ENCODE results near the gene APPBP2. TPM values are rescaled to one million over a fixed set of nuclear protein-coding genes. Genes with fewer than 3 reads are reported as not detected.
A peak's percentile ranks its signal among the peaks of the same experiment; 100 is the strongest.

APPBP2 gene
- total RNA-seq, 3 donors from 2014 or later (not counting 1 experiment from before 2014, with no cell fraction given) = 18.2 to 23.2 (median 23.0) TPM

GRCh38 chr17:60501589-60501988 lies 24.5 kb downstream of the APPBP2 start:
- H3K4me3 ChIP-seq (ENCODE audit: low read length) = no peak overlapping the region
- no peak overlapping the region for H3K27ac ChIP-seq (ENCODE audit: low read length)
- peaks cover 17 to 20% of the 10 kb centered on the region in 2 donors for H3K4me1 Mint-ChIP-seq
- no peaks in the 10 kb centered on the region for H3K27me3 Mint-ChIP-seq (ENCODE audit: low read depth in 2 of 2)
- H3K36me3 ChIP-seq (ENCODE audit: control insufficient read depth, insufficient read depth, low read length) = peaks cover 10% of the 10 kb centered on the region
- no peaks in the 10 kb centered on the region for H3K9me3 Mint-ChIP-seq
- DNase-seq (no peak), ATAC-seq (no peak)
- no peak overlapping the region for H3K27ac Mint-ChIP-seq
- whole genome bisulfite sequencing (ENCODE audit: insufficient coverage) = no CpG with 5 or more reads among the region's 2 CpGs
- intact Hi-C loops (cut with micrococcal nuclease) = no loop called here
- H3K36me3 Mint-ChIP-seq = no peaks in the 10 kb centered on the region
- H3K4me1 ChIP-seq (ENCODE audit: control insufficient read depth, insufficient read depth, low read length) = no peaks in the 10 kb centered on the region
- H3K27me3 ChIP-seq (ENCODE audit: control insufficient read depth, insufficient read depth, low read length) = no peaks in the 10 kb centered on the region
- H3K4me3 Mint-ChIP-seq = no peak overlapping the region
- no peaks in the 10 kb centered on the region for H3K9me3 ChIP-seq (ENCODE audit: control insufficient read depth, insufficient read depth, low read length)
- no peak for TF ChIP-seq CTCF (IDR thresholded peaks at IDR 0.05)

- no peaks in the 10 kb centered on the region for H3K27me3 Mint-ChIP-seq (ENCODE audit: low read depth in 2 of 2)
- Histone ChIP-seq H3K27me3 (ENCODE audit: control insufficient read depth, insufficient read depth, low read length) (no peaks in the 10 kb centered on the region), H3K27ac (ENCODE audit: low read length) (no peak overlapping the region), H3K4me3 (ENCODE audit: low read length) (no peak overlapping the region), H3K9me3 (ENCODE audit: control insufficient read depth, insufficient read depth, low read length) (peaks cover 9% of the 10 kb centered on the region), H3K36me3 (ENCODE audit: control insufficient read depth, insufficient read depth, low read length) (peaks cover 41% of the 10 kb centered on the region), H3K4me1 (ENCODE audit: control insufficient read depth, insufficient read depth, low read length) (no peaks in the 10 kb centered on the region)
- peak overlapping the region in 1 of 2 donors; percentile 23 for H3K27ac Mint-ChIP-seq
- intact Hi-C loops (cut with micrococcal nuclease) = no loop called here
- peaks cover 6 to 9% of the 10 kb centered on the region in 2 donors for H3K4me1 Mint-ChIP-seq
- H3K9me3 Mint-ChIP-seq = no peaks in the 10 kb centered on the region
- no peak for TF ChIP-seq CTCF (IDR thresholded peaks at IDR 0.05)
- ATAC-seq (no peak), DNase-seq (no peak)
- H3K36me3 Mint-ChIP-seq = peaks cover 3% of the 10 kb centered on the region
- no peak overlapping the region for H3K4me3 Mint-ChIP-seq
Measured at GRCh38 chr17:60496041-60496440, 30.0 kb downstream of the APPBP2 start.

GRCh38 chr17:60495260-60495659 lies 30.8 kb downstream of the APPBP2 start:
- no peak for DNase-seq
- H3K4me1 Mint-ChIP-seq = peaks cover 6 to 9% of the 10 kb centered on the region in 2 donors
- no peak overlapping the region for H3K4me3 Mint-ChIP-seq
- no peaks in the 10 kb centered on the region for H3K4me1 ChIP-seq (ENCODE audit: control insufficient read depth, insufficient read depth, low read length)
- no peaks in the 10 kb centered on the region for H3K9me3 Mint-ChIP-seq
- no peak for ATAC-seq
- no peak overlapping the region for H3K4me3 ChIP-seq (ENCODE audit: low read length)
- H3K9me3 ChIP-seq (ENCODE audit: control insufficient read depth, insufficient read depth, low read length) = peaks cover 9% of the 10 kb centered on the region
- no peaks in the 10 kb centered on the region for H3K27me3 ChIP-seq (ENCODE audit: control insufficient read depth, insufficient read depth, low read length)
- 100% methylated on average over 1 of the region's 2 CpGs for WGBS (ENCODE audit: insufficient coverage)
- no peak overlapping the region for H3K27ac ChIP-seq (ENCODE audit: low read length)
- H3K36me3 Mint-ChIP-seq = peaks cover 10% of the 10 kb centered on the region
- peaks cover 41% of the 10 kb centered on the region for H3K36me3 ChIP-seq (ENCODE audit: control insufficient read depth, insufficient read depth, low read length)
- intact Hi-C loops (cut with micrococcal nuclease) = no loop called here
- H3K27me3 Mint-ChIP-seq (ENCODE audit: low read depth in 2 of 2) = no peaks in the 10 kb centered on the region
- H3K27ac Mint-ChIP-seq = no peak overlapping the region
- TF ChIP-seq CTCF (IDR thresholded peaks at IDR 0.05) = no peak

- Mint-ChIP-seq H3K4me3 (no peak overlapping the region), H3K4me1 (peaks cover 0 to 4% of the 10 kb centered on the region in 2 donors), H3K27ac (no peak overlapping the region), H3K27me3 (ENCODE audit: low read depth in 2 of 2) (no peaks in the 10 kb centered on the region), H3K36me3 (peaks cover 10% of the 10 kb centered on the region), H3K9me3 (no peaks in the 10 kb centered on the region)
- Histone ChIP-seq H3K36me3 (ENCODE audit: control insufficient read depth, insufficient read depth, low read length) (peaks cover 33% of the 10 kb centered on the region), H3K27ac (ENCODE audit: low read length) (no peak overlapping the region), H3K9me3 (ENCODE audit: control insufficient read depth, insufficient read depth, low read length) (peaks cover 9% of the 10 kb centered on the region), H3K27me3 (ENCODE audit: control insufficient read depth, insufficient read depth, low read length) (no peaks in the 10 kb centered on the region), H3K4me1 (ENCODE audit: control insufficient read depth, insufficient read depth, low read length) (no peaks in the 10 kb centered on the region), H3K4me3 (ENCODE audit: low read length) (no peak overlapping the region)
- intact Hi-C loops (cut with micrococcal nuclease) = no loop called here
- DNase-seq (no peak), ATAC-seq (no peak)
- TF ChIP-seq CTCF (IDR thresholded peaks at IDR 0.05) = no peak
- 100% methylated on average over 3 of the region's 3 CpGs for WGBS (ENCODE audit: insufficient coverage)
Measured at GRCh38 chr17:60493847-60494321, 32.2 kb downstream of the APPBP2 start.

All from natural killer cell (primary cell).